Testis (tissue), 2 donors: ENCODE measurements around the gene OTOF.

ENCODE experiments used
- POLR2A ChIP-seq: fragments of 450-650 bp; IDR thresholded peaks from one replicate; pipeline ENCODE4 v1.6.1; 2017; ENCODE audit warnings: antibody characterized with exemption, mild to moderate bottlenecking, moderate library complexity
- TF ChIP-seq, protein P1 (sequence below), 3 experiments: fragments of 450-650 bp in 2 of 3; fragments of 200-600 bp in 1 of 3; sonication (generic) in 1 of 3; IDR thresholded peaks; one replicate each; pipeline ENCODE4 v1.5.1; 2016 to 2019; ENCODE audit warnings: antibody characterized with exemption in 3 of 3, mild to moderate bottlenecking in 2 of 3, moderate library complexity in 1 of 3

GRCh38 chr2:26458365-26459042 is 19.4 kb downstream of the OTOF start:
- TF ChIP-seq, protein P1, sequence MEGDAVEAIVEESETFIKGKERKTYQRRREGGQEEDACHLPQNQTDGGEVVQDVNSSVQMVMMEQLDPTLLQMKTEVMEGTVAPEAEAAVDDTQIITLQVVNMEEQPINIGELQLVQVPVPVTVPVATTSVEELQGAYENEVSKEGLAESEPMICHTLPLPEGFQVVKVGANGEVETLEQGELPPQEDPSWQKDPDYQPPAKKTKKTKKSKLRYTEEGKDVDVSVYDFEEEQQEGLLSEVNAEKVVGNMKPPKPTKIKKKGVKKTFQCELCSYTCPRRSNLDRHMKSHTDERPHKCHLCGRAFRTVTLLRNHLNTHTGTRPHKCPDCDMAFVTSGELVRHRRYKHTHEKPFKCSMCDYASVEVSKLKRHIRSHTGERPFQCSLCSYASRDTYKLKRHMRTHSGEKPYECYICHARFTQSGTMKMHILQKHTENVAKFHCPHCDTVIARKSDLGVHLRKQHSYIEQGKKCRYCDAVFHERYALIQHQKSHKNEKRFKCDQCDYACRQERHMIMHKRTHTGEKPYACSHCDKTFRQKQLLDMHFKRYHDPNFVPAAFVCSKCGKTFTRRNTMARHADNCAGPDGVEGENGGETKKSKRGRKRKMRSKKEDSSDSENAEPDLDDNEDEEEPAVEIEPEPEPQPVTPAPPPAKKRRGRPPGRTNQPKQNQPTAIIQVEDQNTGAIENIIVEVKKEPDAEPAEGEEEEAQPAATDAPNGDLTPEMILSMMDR (IDR thresholded peaks at IDR 0.05): no peak
- no peak for TF ChIP-seq POLR2A
